Transverse colon (tissue), 4 donors: ENCODE data around the gene KCNK17.

ENCODE experiments used
- CTCF ChIP-seq, 5 experiments: fragments of 200-600 bp in 3 of 5; fragments of 450-650 bp in 2 of 5; sonication (generic) in 3 of 5; IDR thresholded peaks; 1 replicate in 2 of 5; 2 replicates in 3 of 5; pipeline ENCODE4 v1.5.1; 2016 to 2017; ENCODE audit warnings: antibody characterized with exemption in 5 of 5, inconsistent platforms in 3 of 5, mild to moderate bottlenecking in 2 of 5, moderate library complexity in 1 of 5
- EP300 ChIP-seq: sonication (generic); formaldehyde crosslinking; IDR thresholded peaks from one replicate; pipeline ENCODE4 v1.6.1; 2017; ENCODE audit warnings: antibody characterized with exemption, low read depth
- POLR2A ChIP-seq: fragments of 450-650 bp; IDR thresholded peaks from one replicate; pipeline ENCODE4 v1.6.1; 2016; ENCODE audit warnings: antibody characterized with exemption, mild to moderate bottlenecking, moderate library complexity
- POLR2AphosphoS5 ChIP-seq, 3 donors: sonication (generic); formaldehyde crosslinking; IDR thresholded peaks; one replicate each; pipeline ENCODE4 v1.6.1; 2016; ENCODE audit warnings: antibody characterized with exemption in 3 of 3

DNA sequence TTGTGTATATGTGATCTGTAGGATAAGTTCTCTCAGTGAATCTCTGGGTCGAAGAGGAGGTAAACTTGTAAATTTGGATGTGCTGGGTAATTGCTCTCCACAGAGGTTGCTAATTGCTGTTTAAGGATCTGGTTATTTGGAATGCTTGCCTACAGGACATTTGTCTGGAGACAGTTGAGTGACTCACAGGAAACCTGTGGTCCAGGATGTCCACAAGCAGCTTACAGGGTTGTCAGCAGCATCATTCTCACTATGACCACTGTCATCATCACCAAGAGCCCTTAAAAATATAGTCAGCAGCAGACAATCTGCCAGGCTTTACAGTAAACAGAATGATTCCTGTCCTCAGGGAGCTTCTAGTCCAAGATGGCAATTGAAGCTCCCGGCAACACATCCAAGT, 53.8 kb downstream of the KCNK17 start:
- TF ChIP-seq POLR2AphosphoS5 (IDR thresholded peaks at IDR 0.05) (no peak), CTCF (IDR thresholded peaks at IDR 0.05) (no peak), POLR2A (no peak), EP300 (no peak)
